ENCODE data around the gene NR1I2.
A peak's percentile ranks its signal among the peaks of the same experiment; 100 is the strongest.

The NR1I2 gene

DNA sequence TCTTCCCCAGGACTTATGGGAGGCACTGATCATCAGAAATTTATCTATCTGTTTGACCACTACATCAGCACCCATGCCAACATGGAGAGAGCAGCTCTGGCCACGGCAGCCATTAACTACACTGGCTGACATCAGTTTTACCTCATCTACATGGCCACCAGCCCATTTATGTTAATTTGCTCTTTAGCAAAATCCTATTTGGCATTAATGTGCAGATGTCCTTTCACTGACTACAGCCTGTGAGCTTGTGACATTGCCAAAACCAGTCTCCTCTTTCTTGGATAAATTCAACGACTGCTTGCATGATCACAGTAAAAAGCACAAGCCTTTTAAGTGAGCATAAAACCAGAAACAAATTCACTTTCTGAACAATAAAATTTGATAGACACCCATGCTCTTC is 47.5 kb downstream of the NR1I2 start:
- 100% methylated on average over 2 of the region's 2 CpGs for WGBS (ENCODE audit: insufficient coverage)
- CTCF ChIA-PET = interaction anchor here (1.0 to 3.0 kb wide), 6 partner anchors 8 to 76 kb away, joined by 3 to 17 read pairs (median 7); no protein-coding TSS in a partner anchor

GRCh38 chr3:119831022-119831421 is 49.1 kb downstream of the NR1I2 start:
- Histone ChIP-seq H3K4me3 (ENCODE audit: control insufficient read depth in 1 of 7, extremely low read depth in 1 of 7, insufficient read depth in 4 of 7, low read depth in 2 of 7, low read length in 6 of 7) (no peak overlapping the region), H3K27ac (ENCODE audit: insufficient read depth in 1 of 2, low read depth in 1 of 2, low read length in 2 of 2, poor library complexity in 1 of 2, severe bottlenecking in 2 of 2) (no peak overlapping the region), H3K9me3 (ENCODE audit: control extremely low read depth in 1 of 5, control insufficient read depth in 4 of 5, insufficient read depth in 2 of 5, low read depth in 1 of 5, low read length in 4 of 5) (no peaks in the 10 kb centered on the region), H3K36me3 (ENCODE audit: control insufficient read depth in 4 of 4, insufficient read depth in 4 of 4, low read length in 3 of 4) (peaks cover 0 to 10% (median 4%) of the 10 kb centered on the region in 4 experiments), H3K27me3 (replicated peaks in 2 of 5; ENCODE audit: control insufficient read depth in 4 of 5, insufficient read depth in 5 of 5, low read length in 4 of 5) (no peaks in the 10 kb centered on the region), H3K4me1 (ENCODE audit: control extremely low read depth in 1 of 4, control insufficient read depth in 4 of 4, insufficient read depth in 4 of 4, low read length in 3 of 4) (peaks cover 2 to 20% (median 9%) of the 10 kb centered on the region in 4 experiments)
- DNase-seq = peak in 1 of 3 donors; percentile 16
- ChIA-PET CTCF (interaction anchor here (0.9 to 3.0 kb wide), 18 partner anchors 8 to 587 kb away, joined by 3 to 17 read pairs (median 5); no protein-coding TSS in a partner anchor), POLR2A (no interaction called here)
- no CpG with 5 or more reads among the region's 3 CpGs for WGBS (ENCODE audit: insufficient coverage)

More for the DNA sequence above, 47.5 kb downstream of the NR1I2 start:
- Histone ChIP-seq H3K4me3 (ENCODE audit: control insufficient read depth in 1 of 7, extremely low read depth in 1 of 7, insufficient read depth in 4 of 7, low read depth in 2 of 7, low read length in 6 of 7) (no peak overlapping the region), H3K9me3 (ENCODE audit: control extremely low read depth in 1 of 5, control insufficient read depth in 4 of 5, insufficient read depth in 2 of 5, low read depth in 1 of 5, low read length in 4 of 5) (no peaks in the 10 kb centered on the region), H3K27ac (ENCODE audit: insufficient read depth in 1 of 2, low read depth in 1 of 2, low read length in 2 of 2, poor library complexity in 1 of 2, severe bottlenecking in 2 of 2) (no peak overlapping the region), H3K36me3 (ENCODE audit: control insufficient read depth in 4 of 4, insufficient read depth in 4 of 4, low read length in 3 of 4) (peaks cover 0 to 22% (median 8%) of the 10 kb centered on the region in 4 experiments), H3K27me3 (replicated peaks in 2 of 5; ENCODE audit: control insufficient read depth in 4 of 5, insufficient read depth in 5 of 5, low read length in 4 of 5) (no peaks in the 10 kb centered on the region), H3K4me1 (ENCODE audit: control extremely low read depth in 1 of 4, control insufficient read depth in 4 of 4, insufficient read depth in 4 of 4, low read length in 3 of 4) (peaks cover 0 to 9% (median 2%) of the 10 kb centered on the region in 4 experiments)
- DNase-seq = no peak
- POLR2A ChIA-PET = no interaction called here

GRCh38 chr3:119831941-119832371 is 50.1 kb downstream of the NR1I2 start:
- Histone ChIP-seq H3K27ac (ENCODE audit: insufficient read depth in 1 of 2, low read depth in 1 of 2, low read length in 2 of 2, poor library complexity in 1 of 2, severe bottlenecking in 2 of 2) (no peak overlapping the region), H3K27me3 (replicated peaks in 2 of 5; ENCODE audit: control insufficient read depth in 4 of 5, insufficient read depth in 5 of 5, low read length in 4 of 5) (no peaks in the 10 kb centered on the region), H3K4me3 (ENCODE audit: control insufficient read depth in 1 of 7, extremely low read depth in 1 of 7, insufficient read depth in 4 of 7, low read depth in 2 of 7, low read length in 6 of 7) (no peak overlapping the region), H3K36me3 (ENCODE audit: control insufficient read depth in 4 of 4, insufficient read depth in 4 of 4, low read length in 3 of 4) (peaks cover 0 to 3% (median 1%) of the 10 kb centered on the region in 4 experiments), H3K4me1 (ENCODE audit: control extremely low read depth in 1 of 4, control insufficient read depth in 4 of 4, insufficient read depth in 4 of 4, low read length in 3 of 4) (peaks cover 2 to 22% (median 10%) of the 10 kb centered on the region in 4 experiments), H3K9me3 (ENCODE audit: control extremely low read depth in 1 of 5, control insufficient read depth in 4 of 5, insufficient read depth in 2 of 5, low read depth in 1 of 5, low read length in 4 of 5) (no peaks in the 10 kb centered on the region)
- ChIA-PET POLR2A (no interaction called here), CTCF (interaction anchor here (1.0 to 3.0 kb wide), 16 partner anchors 9 to 586 kb away, joined by 3 to 17 read pairs (median 4); no protein-coding TSS in a partner anchor)
- WGBS (ENCODE audit: insufficient coverage) = no CpG with 5 or more reads among the region's 1 CpG
- DNase-seq = peak in 1 of 3 donors; percentile 25

DNA sequence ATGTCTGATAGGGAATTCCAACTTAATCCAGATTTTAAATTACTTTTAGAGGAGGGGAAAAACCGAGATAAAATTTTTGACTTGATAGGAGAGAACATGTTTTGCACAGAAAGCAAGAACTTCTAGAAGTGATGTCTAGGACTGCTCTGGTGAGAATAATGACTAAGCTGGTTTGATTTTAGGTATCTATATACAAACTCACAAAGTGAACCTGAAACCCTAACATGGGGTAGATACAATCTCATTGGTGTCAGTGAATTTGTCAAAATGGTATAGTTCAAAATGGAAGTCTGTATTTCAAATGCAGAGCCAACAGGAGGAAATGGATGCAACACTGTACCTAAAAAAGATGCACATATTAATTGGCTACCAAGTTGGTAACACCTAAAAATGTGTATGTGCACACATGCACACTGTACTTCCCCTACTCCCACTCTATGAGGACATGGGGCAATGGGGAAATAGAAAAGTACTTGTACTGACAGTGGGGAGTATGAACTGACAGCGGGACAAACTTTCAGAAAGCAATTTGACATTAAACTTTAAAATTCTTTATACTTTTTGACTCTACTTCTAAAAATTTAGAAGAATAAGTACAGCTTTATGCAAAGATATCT is 53.0 kb downstream of the NR1I2 start:
- Histone ChIP-seq H3K9me3 (ENCODE audit: control extremely low read depth in 1 of 5, control insufficient read depth in 4 of 5, insufficient read depth in 2 of 5, low read depth in 1 of 5, low read length in 4 of 5) (no peaks in the 10 kb centered on the region), H3K4me1 (ENCODE audit: control extremely low read depth in 1 of 4, control insufficient read depth in 4 of 4, insufficient read depth in 4 of 4, low read length in 3 of 4) (peaks cover 2 to 31% (median 12%) of the 10 kb centered on the region in 4 experiments), H3K36me3 (ENCODE audit: control insufficient read depth in 4 of 4, insufficient read depth in 4 of 4, low read length in 3 of 4) (peaks cover 0 to 9% (median 3%) of the 10 kb centered on the region in 4 experiments), H3K4me3 (ENCODE audit: control insufficient read depth in 1 of 7, extremely low read depth in 1 of 7, insufficient read depth in 4 of 7, low read depth in 2 of 7, low read length in 6 of 7) (no peak overlapping the region), H3K27ac (ENCODE audit: insufficient read depth in 1 of 2, low read depth in 1 of 2, low read length in 2 of 2, poor library complexity in 1 of 2, severe bottlenecking in 2 of 2) (no peak overlapping the region), H3K27me3 (replicated peaks in 2 of 5; ENCODE audit: control insufficient read depth in 4 of 5, insufficient read depth in 5 of 5, low read length in 4 of 5) (no peaks in the 10 kb centered on the region)
- no CpG with 5 or more reads among the region's 2 CpGs for WGBS (ENCODE audit: insufficient coverage)
- ChIA-PET POLR2A (no interaction called here), CTCF (no interaction called here)
- DNase-seq = peak in 1 of 3 donors; percentile 31

GRCh38 chr3:119835556-119835955 is 53.7 kb downstream of the NR1I2 start:
- Histone ChIP-seq H3K36me3 (ENCODE audit: control insufficient read depth in 4 of 4, insufficient read depth in 4 of 4, low read length in 3 of 4) (peaks cover 0 to 9% (median 3%) of the 10 kb centered on the region in 4 experiments), H3K4me1 (ENCODE audit: control extremely low read depth in 1 of 4, control insufficient read depth in 4 of 4, insufficient read depth in 4 of 4, low read length in 3 of 4) (peaks cover 5 to 37% (median 12%) of the 10 kb centered on the region in 4 experiments), H3K9me3 (ENCODE audit: control extremely low read depth in 1 of 5, control insufficient read depth in 4 of 5, insufficient read depth in 2 of 5, low read depth in 1 of 5, low read length in 4 of 5) (no peaks in the 10 kb centered on the region), H3K27me3 (replicated peaks in 2 of 5; ENCODE audit: control insufficient read depth in 4 of 5, insufficient read depth in 5 of 5, low read length in 4 of 5) (no peaks in the 10 kb centered on the region), H3K27ac (ENCODE audit: insufficient read depth in 1 of 2, low read depth in 1 of 2, low read length in 2 of 2, poor library complexity in 1 of 2, severe bottlenecking in 2 of 2) (no peak overlapping the region), H3K4me3 (ENCODE audit: control insufficient read depth in 1 of 7, extremely low read depth in 1 of 7, insufficient read depth in 4 of 7, low read depth in 2 of 7, low read length in 6 of 7) (no peak overlapping the region)
- peak in 2 of 3 donors; percentile 12 to 49 for DNase-seq
- CTCF ChIA-PET = interaction anchor here (0.7 kb wide), 1 partner anchor 10 kb away, joined by 3 read pairs; no protein-coding TSS in a partner anchor
- POLR2A ChIA-PET = no interaction called here

DNA sequence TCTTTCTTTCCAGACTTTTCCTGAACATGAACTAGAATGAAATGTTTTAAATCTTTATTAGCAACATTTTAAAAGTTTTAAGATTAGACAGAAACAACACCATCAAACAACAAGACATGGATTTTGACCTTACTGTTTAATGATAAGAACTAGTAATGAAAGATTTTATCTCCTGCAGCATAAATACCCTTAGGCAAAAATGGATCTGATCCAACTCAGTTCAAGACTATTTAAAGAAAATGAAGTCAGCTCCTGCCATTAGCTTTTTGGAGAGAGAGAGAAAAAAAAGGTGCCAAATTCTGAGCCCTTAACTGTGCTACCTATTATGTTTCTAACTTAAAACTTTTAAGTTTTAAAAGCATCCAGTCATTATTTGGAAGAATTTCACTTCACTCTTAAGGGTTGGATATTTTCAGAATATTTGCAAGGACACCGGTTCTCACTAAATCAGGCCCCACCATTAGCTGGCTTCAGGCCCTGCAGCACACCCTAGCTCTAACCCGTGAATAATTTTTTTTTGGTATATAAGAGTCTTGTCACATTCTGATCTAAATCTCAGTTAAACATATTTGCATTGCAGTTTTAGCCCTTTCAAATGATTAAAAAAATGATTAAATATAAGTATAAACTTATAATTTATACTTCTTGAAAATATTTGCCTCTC is 60.0 kb downstream of the NR1I2 start:
- WGBS (ENCODE audit: insufficient coverage) = 100% methylated on average over 1 of the region's 2 CpGs
- peaks cover 0 to 11% (median 6%) of the 10 kb centered on the region in 4 experiments for H3K36me3 ChIP-seq (ENCODE audit: control insufficient read depth in 4 of 4, insufficient read depth in 4 of 4, low read length in 3 of 4)
- ChIA-PET POLR2A (no interaction called here), CTCF (interaction anchor here (0.9 to 2.2 kb wide), 3 partner anchors 11 to 39 kb away, joined by 3 to 17 read pairs (median 3); no protein-coding TSS in a partner anchor)
- no peaks in the 10 kb centered on the region for H3K27me3 ChIP-seq (replicated peaks in 2 of 5; ENCODE audit: control insufficient read depth in 4 of 5, insufficient read depth in 5 of 5, low read length in 4 of 5)
- H3K9me3 ChIP-seq (ENCODE audit: control extremely low read depth in 1 of 5, control insufficient read depth in 4 of 5, insufficient read depth in 2 of 5, low read depth in 1 of 5, low read length in 4 of 5) = no peaks in the 10 kb centered on the region
- H3K27ac ChIP-seq (ENCODE audit: insufficient read depth in 1 of 2, low read depth in 1 of 2, low read length in 2 of 2, poor library complexity in 1 of 2, severe bottlenecking in 2 of 2) = peak overlapping the region in 1 of 2 experiments; percentile 74
- H3K4me3 ChIP-seq (ENCODE audit: control insufficient read depth in 1 of 7, extremely low read depth in 1 of 7, insufficient read depth in 4 of 7, low read depth in 2 of 7, low read length in 6 of 7) = no peak overlapping the region
- H3K4me1 ChIP-seq (ENCODE audit: control extremely low read depth in 1 of 4, control insufficient read depth in 4 of 4, insufficient read depth in 4 of 4, low read length in 3 of 4) = peaks cover 4 to 31% (median 14%) of the 10 kb centered on the region in 4 experiments
- no peak for DNase-seq

DNA sequence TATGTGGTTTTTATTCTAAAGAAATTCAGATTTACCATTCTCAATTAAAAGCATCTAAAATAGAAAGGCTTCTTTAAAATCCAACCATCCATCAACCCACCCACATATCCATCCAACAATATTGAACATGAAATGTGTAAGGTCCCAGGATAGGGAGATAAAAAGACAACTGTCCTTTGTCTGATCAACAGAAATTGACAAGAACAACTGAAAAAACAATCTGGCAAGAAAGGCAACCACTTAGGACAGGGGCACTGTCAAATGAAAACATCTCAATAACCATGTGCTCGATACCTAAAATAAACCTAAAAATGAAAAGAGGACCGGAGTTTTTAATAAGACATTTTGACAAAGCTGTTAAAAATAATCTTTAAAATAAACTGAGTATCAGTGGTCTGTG is 67.2 kb downstream of the NR1I2 start:
- CTCF ChIA-PET = interaction anchor here (0.9 to 1.1 kb wide), 2 partner anchors 14 to 24 kb away, joined by 3 read pairs; no protein-coding TSS in a partner anchor
- H3K27me3 ChIP-seq (replicated peaks in 2 of 5; ENCODE audit: control insufficient read depth in 4 of 5, insufficient read depth in 5 of 5, low read length in 4 of 5) = no peaks in the 10 kb centered on the region
- H3K9me3 ChIP-seq (ENCODE audit: control extremely low read depth in 1 of 5, control insufficient read depth in 4 of 5, insufficient read depth in 2 of 5, low read depth in 1 of 5, low read length in 4 of 5) = no peaks in the 10 kb centered on the region
- no CpG with 5 or more reads among the region's 2 CpGs for WGBS (ENCODE audit: insufficient coverage)
- no peak overlapping the region for H3K4me3 ChIP-seq (ENCODE audit: control insufficient read depth in 1 of 7, extremely low read depth in 1 of 7, insufficient read depth in 4 of 7, low read depth in 2 of 7, low read length in 6 of 7)
- POLR2A ChIA-PET = no interaction called here
- no peak overlapping the region for H3K27ac ChIP-seq (ENCODE audit: insufficient read depth in 1 of 2, low read depth in 1 of 2, low read length in 2 of 2, poor library complexity in 1 of 2, severe bottlenecking in 2 of 2)
- DNase-seq = no peak
- H3K4me1 ChIP-seq (ENCODE audit: control extremely low read depth in 1 of 4, control insufficient read depth in 4 of 4, insufficient read depth in 4 of 4, low read length in 3 of 4) = no peaks in the 10 kb centered on the region
- H3K36me3 ChIP-seq (ENCODE audit: control insufficient read depth in 4 of 4, insufficient read depth in 4 of 4, low read length in 3 of 4) = peaks cover 0 to 7% (median 0%) of the 10 kb centered on the region in 4 experiments

Data from common myeloid progenitor, CD34-positive (primary cell).